CD4-positive, alpha-beta memory T cell (primary cell): ENCODE results near the gene KCNH2. TPM values are rescaled to one million over a fixed set of nuclear protein-coding genes. Genes with fewer than 3 reads are reported as not detected.
A peak's percentile ranks its signal among the peaks of the same experiment; 100 is the strongest.

Source experiments
- CTCF ChIA-PET: fragments of 350-600 bp; sonication (Branson Sonifier 250); formaldehyde crosslinking; loops from one replicate; lab custom pipeline; 2021; ENCODE audit warnings: inconsistent platforms; ENCODE audit not compliant: partially characterized antibody; lab: Charles Lee
- POLR2A ChIA-PET: fragments of 350-600 bp; sonication (Branson Sonifier 250); formaldehyde crosslinking; loops from one replicate; lab custom pipeline; 2021; ENCODE audit not compliant: partially characterized antibody; lab: Charles Lee
- DNase-seq, 5 donors: peaks; one replicate each; pipeline versions ENCODE4 v3.0.0 to v3.0.0-alpha.2; 2020 to 2022; ENCODE audit warnings: mixed read lengths in 1 of 5
- H3K27ac ChIP-seq: one replicate; pipeline ENCODE4 v1.7.0; 2013; ENCODE audit warnings: low read depth, low read length
- H3K27me3 ChIP-seq: 2 replicates; pipeline ENCODE4 v1.7.0; 2013; ENCODE audit warnings: mild to moderate bottlenecking, low read length, moderate library complexity; ENCODE audit not compliant: insufficient read depth
- H3K36me3 ChIP-seq: 2 replicates; pipeline ENCODE4 v1.7.0; 2013; ENCODE audit warnings: mild to moderate bottlenecking, low read length, moderate library complexity; ENCODE audit not compliant: insufficient read depth
- H3K4me1 ChIP-seq: 2 replicates; pipeline ENCODE4 v1.7.0; 2013; ENCODE audit warnings: mild to moderate bottlenecking, low read length, moderate library complexity; ENCODE audit not compliant: insufficient read depth
- H3K4me3 ChIP-seq, 2 donors: one replicate each; pipeline ENCODE4 v1.7.0; 2013; ENCODE audit warnings: low read length in 2 of 2, mild to moderate bottlenecking in 1 of 2
- H3K9me3 ChIP-seq, 2 donors: one replicate each; pipeline ENCODE4 v1.7.0; 2013; ENCODE audit warnings: low read length in 2 of 2, control low read depth in 1 of 2; ENCODE audit not compliant: control insufficient read depth in 1 of 2
- H3K27ac Mint-ChIP-seq, 7 donors: one replicate each; pipeline ENCODE4 v1.8.0; 2020 to 2021; ENCODE audit warnings: mixed read lengths in 7 of 7, mild to moderate bottlenecking in 6 of 7, inconsistent platforms in 3 of 7, moderate library complexity in 3 of 7
- H3K27me3 Mint-ChIP-seq, 2 donors: one replicate each; pipeline ENCODE4 v1.8.0; 2020 to 2021; ENCODE audit warnings: mixed read lengths in 2 of 2
- H3K36me3 Mint-ChIP-seq, 2 donors: one replicate each; pipeline ENCODE4 v1.8.0; 2020 to 2021; ENCODE audit warnings: mixed read lengths in 2 of 2, inconsistent platforms in 1 of 2, mild to moderate bottlenecking in 1 of 2
- H3K4me1 Mint-ChIP-seq, 4 donors: one replicate each; pipeline ENCODE4 v1.8.0; 2020 to 2021; ENCODE audit warnings: mixed read lengths in 4 of 4, mild to moderate bottlenecking in 1 of 4
- H3K4me3 Mint-ChIP-seq, 8 donors: one replicate each; pipeline ENCODE4 v1.8.0; 2020 to 2021; ENCODE audit warnings: mixed read lengths in 8 of 8, mild to moderate bottlenecking in 7 of 8, moderate library complexity in 6 of 8, inconsistent platforms in 3 of 8
- H3K9me3 Mint-ChIP-seq, 8 donors: one replicate each; pipeline ENCODE4 v1.8.0; 2020 to 2021; ENCODE audit warnings: mixed read lengths in 8 of 8, mild to moderate bottlenecking in 5 of 8, inconsistent platforms in 3 of 8, moderate library complexity in 1 of 8
- intact Hi-C: fragments of 100-400 bp; cut with micrococcal nuclease; formaldehyde crosslinking; loops from one replicate; pipeline ENCODE4 v1.15.1; 2023
- polyA plus RNA-seq, 2 donors: library from polyadenylated mRNA; unstranded; fragments of 300-500 nt; fragmentation: Illumina TruSeq; gene quantifications; one replicate each; pipeline ENCODE4 v1.2.3, GENCODE V29; 2021
- total RNA-seq, 2 experiments: library from RNA; stranded (reverse); gene quantifications; one replicate each; pipeline ENCODE4 v1.2.3, GENCODE V29; 2021

Gene KCNH2
- total and polyA plus RNA-seq, 4 experiments from 2014 or later = 1.8 to 2.6 (median 2.4) TPM

DNA sequence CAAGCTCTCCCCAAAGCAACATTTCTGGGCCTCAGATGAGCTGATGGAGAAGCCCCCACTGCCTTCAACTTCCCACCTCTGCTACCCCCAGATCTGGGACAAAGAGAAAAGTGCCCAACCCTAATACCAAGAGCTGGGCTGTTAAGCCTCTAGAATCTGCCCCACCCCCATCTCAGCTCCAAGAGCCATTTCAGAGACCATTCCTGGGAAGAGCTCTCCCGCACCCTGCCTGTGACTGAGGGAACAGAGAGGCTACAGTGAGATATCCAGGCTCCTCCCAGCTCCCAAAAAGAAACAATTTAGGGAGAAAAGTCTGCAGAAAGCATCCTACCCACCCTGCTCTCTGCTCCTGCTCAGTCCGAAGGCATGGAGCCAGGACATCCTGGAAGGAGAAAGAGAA lies 2.5 kb upstream of the KCNH2 start:
- no peak for DNase-seq
- peaks cover 22% of the 10 kb centered on the region for H3K27me3 ChIP-seq
- POLR2A ChIA-PET = interaction anchor here (1.1 to 1.3 kb wide), 2 partner anchors 14 to 48 kb away, joined by 3 to 4 read pairs; partner anchors contain the start of gene ABCB8
- H3K27ac Mint-ChIP-seq = peak overlapping the region in 2 of 7 donors; percentile 41 to 53
- peaks cover 17 to 19% of the 10 kb centered on the region in 2 donors for H3K27me3 Mint-ChIP-seq
- H3K4me1 Mint-ChIP-seq = peaks cover 10 to 28% (median 22%) of the 10 kb centered on the region in 4 donors
- intact Hi-C loops = no loop called here
- H3K36me3 ChIP-seq = no peaks in the 10 kb centered on the region
- CTCF ChIA-PET = interaction anchor here (0.7 to 4.2 kb wide), 4 partner anchors 8 to 82 kb away, joined by 4 to 21 read pairs (median 6); no protein-coding TSS in a partner anchor
- no peaks in the 10 kb centered on the region for H3K9me3 ChIP-seq
- H3K4me1 ChIP-seq = peaks cover 28% of the 10 kb centered on the region
- peak overlapping the region in 1 of 8 donors; percentile 14 for H3K4me3 Mint-ChIP-seq
- H3K27ac ChIP-seq = no peak overlapping the region
- peaks cover 0 to 4% of the 10 kb centered on the region in 2 donors for H3K36me3 Mint-ChIP-seq
- no peak overlapping the region for H3K4me3 ChIP-seq
- H3K9me3 Mint-ChIP-seq = peaks cover 0 to 4% (median 0%) of the 10 kb centered on the region in 8 donors

DNA sequence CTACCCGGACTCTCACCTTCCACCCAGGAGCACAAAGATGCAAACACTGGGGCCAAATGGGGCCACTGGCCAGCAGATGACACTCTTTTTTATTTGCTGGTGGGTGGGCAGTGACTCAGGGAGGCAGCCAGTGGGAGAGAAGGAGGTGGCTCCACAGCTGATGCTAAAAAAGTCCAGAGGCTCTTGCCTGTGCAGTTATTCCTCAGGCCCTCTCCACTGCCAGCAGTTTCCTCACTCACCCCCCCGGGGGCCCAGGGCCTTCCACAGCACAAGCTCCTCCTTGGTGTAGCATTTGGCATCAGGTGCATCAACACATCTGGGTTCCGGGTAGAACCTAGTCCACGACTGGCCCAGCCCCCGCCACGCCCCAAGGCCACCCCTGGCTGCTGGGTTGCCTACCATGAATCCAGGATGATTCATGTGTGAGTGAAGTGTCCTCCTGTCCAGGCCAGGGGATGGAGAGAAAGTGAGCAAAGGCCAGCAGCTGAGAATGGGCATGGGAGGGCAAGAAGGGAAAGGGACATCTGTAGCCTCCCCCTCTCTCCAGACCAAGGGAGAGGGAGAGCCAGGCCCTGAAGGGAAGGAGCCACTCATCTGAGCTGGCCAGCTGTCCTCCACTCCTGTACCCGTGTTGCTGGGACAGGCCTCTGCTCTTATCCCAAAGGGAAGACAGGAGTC lies 1.7 kb upstream of the KCNH2 start:
- H3K9me3 ChIP-seq = no peaks in the 10 kb centered on the region
- intact Hi-C loops = loop anchor here (10.0 kb wide), 1 partner anchor 105 kb away; the partner anchor contains the start of genes AGAP3, FASTK and TMUB1
- POLR2A ChIA-PET = interaction anchor here (1.1 to 2.0 kb wide), 3 partner anchors 15 to 49 kb away, joined by 3 to 5 read pairs (median 4); partner anchors contain the start of gene ABCB8
- Mint-ChIP-seq H3K36me3 (peaks cover 0 to 4% of the 10 kb centered on the region in 2 donors), H3K27me3 (peaks cover 17 to 21% of the 10 kb centered on the region in 2 donors), H3K4me1 (peaks cover 14 to 32% (median 26%) of the 10 kb centered on the region in 4 donors), H3K9me3 (peaks cover 0 to 4% (median 0%) of the 10 kb centered on the region in 8 donors), H3K27ac (peak overlapping the region in 1 of 7 donors; percentile 40), H3K4me3 (peak overlapping the region in 3 of 8 donors; percentile 33 to 57 (median 48))
- H3K36me3 ChIP-seq = no peaks in the 10 kb centered on the region
- CTCF ChIA-PET = interaction anchor here (0.7 to 4.2 kb wide), 6 partner anchors 9 to 82 kb away, joined by 3 to 21 read pairs (median 4); no protein-coding TSS in a partner anchor
- DNase-seq = peak in 1 of 5 donors; percentile 31
- peaks cover 22% of the 10 kb centered on the region for H3K27me3 ChIP-seq
- H3K4me3 ChIP-seq = no peak overlapping the region
- no peak overlapping the region for H3K27ac ChIP-seq
- H3K4me1 ChIP-seq = peaks cover 33% of the 10 kb centered on the region

DNA sequence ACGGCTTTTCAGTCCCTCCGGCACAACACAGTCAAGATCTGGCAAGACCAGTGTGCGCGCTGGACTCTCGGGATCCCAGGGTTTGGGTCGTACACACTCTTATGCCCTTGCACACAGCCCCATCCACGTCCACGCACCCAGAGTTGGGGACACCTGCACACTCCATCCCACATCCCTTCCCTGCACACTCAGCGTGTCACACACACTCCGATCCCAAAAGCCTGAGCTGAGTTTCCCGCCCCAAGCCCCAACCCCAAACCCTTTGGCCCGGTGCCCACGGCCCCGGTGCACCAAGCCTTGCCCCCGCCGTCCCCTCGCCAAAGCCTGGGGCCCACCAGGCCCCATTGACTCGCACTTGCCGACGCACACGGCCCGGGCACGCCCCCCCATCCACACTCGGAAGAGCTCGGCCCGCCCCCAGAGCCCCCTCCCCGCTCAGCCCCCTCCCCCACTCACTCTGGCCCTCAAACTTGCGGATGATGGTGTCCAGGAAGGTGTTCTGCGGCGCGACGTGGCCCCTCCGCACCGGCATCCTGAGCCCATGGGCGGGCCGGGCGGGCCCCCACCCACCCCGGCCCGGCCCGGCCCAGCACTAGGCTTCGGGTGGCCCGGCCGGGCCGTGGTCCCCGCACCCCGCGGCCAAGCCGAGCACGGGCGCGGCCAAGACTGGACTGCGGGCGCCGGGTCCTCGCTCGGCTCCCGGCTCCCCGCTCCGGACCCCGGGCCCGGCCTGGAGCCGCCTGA lies 567 bp downstream of the KCNH2 start:
- peaks cover 0 to 4% of the 10 kb centered on the region in 2 donors for H3K36me3 Mint-ChIP-seq

DNA sequence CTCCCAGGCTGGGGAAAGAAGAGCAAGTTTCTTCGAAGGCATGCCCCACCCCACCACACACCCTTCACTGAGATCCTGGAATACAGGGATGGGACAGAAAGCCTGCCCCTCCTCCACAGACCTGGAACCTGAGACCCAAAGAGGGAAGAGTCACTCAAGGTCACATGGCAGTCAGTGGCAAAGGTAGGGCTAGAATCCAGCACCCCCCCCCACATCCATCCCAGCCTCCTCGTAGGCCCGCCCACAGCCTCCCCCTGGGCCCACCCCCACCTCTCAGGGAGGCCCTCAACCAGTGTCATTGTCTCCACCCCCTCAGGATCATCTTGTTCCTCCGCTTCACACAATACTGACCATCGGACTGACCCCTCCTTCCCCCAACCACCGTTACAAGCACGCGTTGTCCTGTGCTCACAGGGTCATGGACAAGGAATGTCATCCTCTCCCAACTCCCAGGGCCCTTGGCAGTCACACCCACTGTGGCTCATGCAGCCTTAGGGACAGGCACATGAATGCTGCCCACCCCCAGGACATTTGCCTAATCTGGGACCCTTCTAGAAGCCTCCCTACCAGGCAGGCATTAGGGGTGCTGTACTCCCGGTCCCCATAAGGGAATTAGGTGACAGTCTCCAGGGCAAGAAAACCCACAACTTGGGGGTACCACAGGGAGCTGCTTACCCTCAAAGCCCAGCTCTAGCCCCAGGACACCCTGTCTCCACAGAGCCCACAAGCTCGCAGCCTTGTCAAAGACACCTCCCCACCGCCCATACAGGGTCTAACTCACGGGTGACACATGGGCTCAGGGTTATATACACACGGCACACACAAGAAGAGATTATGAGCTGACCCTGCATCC lies 1.4 kb downstream of the KCNH2 start:
- CTCF ChIA-PET = interaction anchor here (0.8 to 3.7 kb wide), 8 partner anchors 9 to 134 kb away, joined by 3 to 22 read pairs (median 3); partner anchors contain the start of gene ABCB8
- peaks cover 19 to 56% (median 42%) of the 10 kb centered on the region in 4 donors for H3K4me1 Mint-ChIP-seq
- peak overlapping the region; percentile 78 to 89 (median 84) for H3K4me3 Mint-ChIP-seq
- no peak overlapping the region for H3K4me3 ChIP-seq
- H3K27me3 Mint-ChIP-seq = peaks cover 14 to 24% of the 10 kb centered on the region in 2 donors
- H3K27ac ChIP-seq = no peak overlapping the region
- intact Hi-C loops = loop anchor here (10.0 kb wide), 1 partner anchor 108 kb away; the partner anchor contains the start of genes AGAP3, FASTK and TMUB1
- H3K9me3 Mint-ChIP-seq = peaks cover 0 to 4% (median 0%) of the 10 kb centered on the region in 8 donors
- peaks cover 46% of the 10 kb centered on the region for H3K4me1 ChIP-seq
- H3K36me3 ChIP-seq = no peaks in the 10 kb centered on the region
- peak overlapping the region in 6 of 7 donors; percentile 64 to 86 (median 67) for H3K27ac Mint-ChIP-seq
- no peaks in the 10 kb centered on the region for H3K9me3 ChIP-seq
- peak in 1 of 5 donors; percentile 32 for DNase-seq
- H3K27me3 ChIP-seq = peaks cover 22% of the 10 kb centered on the region
- H3K36me3 Mint-ChIP-seq = peaks cover 0 to 4% of the 10 kb centered on the region in 2 donors
- POLR2A ChIA-PET = interaction anchor here (0.9 to 4.5 kb wide), 7 partner anchors 8 to 38 kb away, joined by 3 to 38 read pairs (median 4); no protein-coding TSS in a partner anchor

More for the DNA sequence above, 567 bp downstream of the KCNH2 start:
- Histone ChIP-seq H3K27ac (no peak overlapping the region), H3K9me3 (no peaks in the 10 kb centered on the region), H3K27me3 (peaks cover 22% of the 10 kb centered on the region), H3K36me3 (no peaks in the 10 kb centered on the region), H3K4me1 (peaks cover 46% of the 10 kb centered on the region), H3K4me3 (no peak overlapping the region)
- peak overlapping the region in 3 of 7 donors; percentile 64 to 70 (median 64) for H3K27ac Mint-ChIP-seq
- intact Hi-C loops = loop anchor here (10.0 kb wide), 1 partner anchor 107 kb away; the partner anchor contains the start of genes AGAP3, FASTK and TMUB1
- H3K9me3 Mint-ChIP-seq = peaks cover 0 to 4% (median 0%) of the 10 kb centered on the region in 8 donors
- peaks cover 17 to 24% of the 10 kb centered on the region in 2 donors for H3K27me3 Mint-ChIP-seq
- peak in 1 of 5 donors; percentile 23 for DNase-seq
- POLR2A ChIA-PET = interaction anchor here (0.9 to 1.5 kb wide), 3 partner anchors 18 to 33 kb away, joined by 3 to 4 read pairs (median 4); no protein-coding TSS in a partner anchor
- peaks cover 19 to 55% (median 42%) of the 10 kb centered on the region in 4 donors for H3K4me1 Mint-ChIP-seq
- CTCF ChIA-PET = interaction anchor here (1.0 to 1.4 kb wide), 2 partner anchors 8 to 37 kb away, joined by 4 read pairs; no protein-coding TSS in a partner anchor
- H3K4me3 Mint-ChIP-seq = peak overlapping the region; percentile 78 to 89 (median 84)

DNA sequence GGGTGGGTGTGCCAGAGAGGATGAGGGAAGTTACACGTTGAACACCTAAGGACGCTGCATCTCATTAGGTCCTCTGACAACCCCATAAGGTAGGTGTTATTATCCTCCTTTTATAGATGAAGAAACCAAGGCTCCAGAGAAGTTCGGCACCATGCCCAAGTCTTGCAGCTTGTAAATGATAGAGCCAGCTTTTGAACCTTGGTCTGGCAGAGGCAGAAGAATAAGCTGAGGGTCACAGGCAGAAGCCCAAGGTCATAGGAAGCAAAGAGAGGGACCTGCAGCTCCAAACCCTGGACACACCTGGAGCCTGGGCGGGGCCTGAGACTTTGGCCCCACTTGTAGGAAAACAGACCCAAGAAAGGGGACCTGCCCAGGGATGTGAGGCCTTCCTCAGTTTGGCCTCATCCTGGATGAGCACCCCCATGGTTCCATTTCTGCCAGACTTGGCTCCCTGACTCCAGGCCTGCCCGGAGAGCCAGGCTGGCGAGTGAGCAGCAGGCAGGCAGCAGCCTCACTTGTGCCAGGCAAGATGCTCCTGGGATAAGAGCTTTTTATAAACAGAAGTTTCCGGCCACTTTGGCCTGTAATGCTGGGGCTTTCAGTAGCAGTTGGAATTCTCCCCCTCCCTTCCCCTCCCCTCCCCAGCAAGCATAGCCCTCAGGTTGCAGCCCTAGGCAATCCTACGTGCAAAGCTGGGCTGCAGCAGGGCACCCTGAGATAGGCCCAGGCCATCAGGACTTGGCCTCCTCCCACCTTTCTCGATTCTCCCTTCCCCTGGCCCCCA lies 2.4 kb downstream of the KCNH2 start:
- intact Hi-C loops = loop anchor here (1.0 to 10.0 kb wide), 2 partner anchors 33 to 109 kb away; partner anchors contain the start of genes AGAP3, FASTK and TMUB1
- Mint-ChIP-seq H3K9me3 (peaks cover 0 to 4% (median 0%) of the 10 kb centered on the region in 8 donors), H3K4me3 (peak overlapping the region; percentile 77 to 85 (median 80)), H3K36me3 (peaks cover 0 to 4% of the 10 kb centered on the region in 2 donors), H3K27ac (peak overlapping the region; percentile 62 to 89 (median 76)), H3K27me3 (peaks cover 8 to 17% of the 10 kb centered on the region in 2 donors), H3K4me1 (peaks cover 19 to 56% (median 43%) of the 10 kb centered on the region in 4 donors)
- no peaks in the 10 kb centered on the region for H3K9me3 ChIP-seq
- peaks cover 46% of the 10 kb centered on the region for H3K4me1 ChIP-seq
- H3K4me3 ChIP-seq = peak overlapping the region in 1 of 2 donors; percentile 51
- peak in 1 of 5 donors; percentile 33 for DNase-seq
- H3K36me3 ChIP-seq = no peaks in the 10 kb centered on the region
- peaks cover 22% of the 10 kb centered on the region for H3K27me3 ChIP-seq
- H3K27ac ChIP-seq = no peak overlapping the region
- ChIA-PET CTCF (interaction anchor here (0.7 to 3.7 kb wide), 13 partner anchors 9 to 135 kb away, joined by 3 to 27 read pairs (median 3); partner anchors contain the start of gene ABCB8), POLR2A (interaction anchor here (1.0 to 4.5 kb wide), 9 partner anchors 9 to 53 kb away, joined by 3 to 38 read pairs (median 11); partner anchors contain the start of gene ABCB8)
